Right lobe of liver (tissue), 6 donors: Measurements from ENCODE around the gene CCDC81. TPM values are rescaled to one million over a fixed set of nuclear protein-coding genes. Genes with fewer than 3 reads are reported as not detected.

Experiments
- ATAC-seq, 4 donors: fragments of 200-7000 bp; cut with Tn5 transposase; one replicate each; pipeline ENCODE4 v1.9.1; 2020; ENCODE audit warnings: mild to moderate bottlenecking in 4 of 4, moderate library complexity in 4 of 4
- DNase-seq, 3 donors: peaks; one replicate each; pipeline ENCODE4 v3.0.0-alpha.2; 2020
- H3K27ac ChIP-seq, 3 donors: fragments of 200-600 bp; one replicate each; pipeline ENCODE4 v1.8.0; 2022
- H3K27me3 ChIP-seq, 2 donors: fragments of 200-600 bp; one replicate each; pipeline ENCODE4 v1.8.0; 2022
- H3K36me3 ChIP-seq, 4 donors: fragments of 200-600 bp; sonication (generic) in 1 of 4; one replicate each; pipeline versions ENCODE4 v1.5.1 to v1.8.0; 2017 to 2022; ENCODE audit warnings: control low read depth in 1 of 4
- H3K4me1 ChIP-seq, 4 donors: fragments of 200-600 bp; sonication (generic) in 1 of 4; one replicate each; pipeline versions ENCODE4 v1.5.1 to v1.8.0; 2017 to 2022; ENCODE audit warnings: control low read depth in 1 of 4
- H3K4me3 ChIP-seq, 3 donors: fragments of 200-600 bp; one replicate each; pipeline ENCODE4 v1.8.0; 2022
- H3K9me3 ChIP-seq, 4 donors: fragments of 200-600 bp; sonication (generic) in 1 of 4; one replicate each; pipeline versions ENCODE4 v1.5.1 to v1.8.0; 2017 to 2022; ENCODE audit warnings: control low read depth in 1 of 4
- CTCF ChIP-seq, 4 donors: fragments of 200-600 bp in 3 of 4; fragments of 450-650 bp in 1 of 4; IDR thresholded peaks; one replicate each; pipeline versions ENCODE4 v1.5.1 to v1.8.0; 2016 to 2022; ENCODE audit warnings: antibody characterized with exemption in 4 of 4, mild to moderate bottlenecking in 2 of 4
- POLR2A ChIP-seq: fragments of 450-650 bp; IDR thresholded peaks from one replicate; pipeline ENCODE4 v1.6.1; 2017; ENCODE audit warnings: antibody characterized with exemption, mild to moderate bottlenecking
- WGBS: methylation state at CpG from one replicate; pipeline ENCODE4 v1.1.6; 2018; ENCODE audit warnings: low coverage, low lambda C conversion rate; ENCODE audit not compliant: insufficient coverage; ENCODE audit errors: missing lambda C conversion rate; 5-methylcytosine and 5-hydroxymethylcytosine counted together
- intact Hi-C, 2 donors: fragments of 100-400 bp; cut with DNase I; formaldehyde crosslinking; loops; one replicate each; pipeline versions ENCODE4 v1.11.2 to v1.14.1; 2022
- total RNA-seq, 6 experiments: library from RNA; depleted of rRNA in 2 of 6; stranded (reverse); fragments of >200 nt in 2 of 6; fragmentation: NEBNext Ultra II Directional in 3 of 6; extraction: Animal tissue kit (Norgen Biotek cat#: 25700) in 3 of 6; gene quantifications; one replicate each; pipeline versions ENCODE4 v1.1.0 to v1.2.4, GENCODE V29; 2016 to 2023
- donor health status: DM: no; HTN: yes; CAD: no.
- donor health status: DM: no; HTN: no; CAD: no.
- donor health status: DM: no; HTN: no; CAD: no.
- donor health status: DM: no; HTN: yes; CAD: no.
- donor health status: DM: no; HTN: yes; CAD: no.

CCDC81 gene
- total RNA-seq, 6 experiments from 2014 or later = 0.12 to 1.6 (median 0.55) TPM; not detected in 1

GRCh38 chr11:86390487-86390886 lies 15.8 kb downstream of the CCDC81 start:
- Histone ChIP-seq H3K36me3 (no peaks in the 10 kb centered on the region), H3K27ac (no peak overlapping the region), H3K9me3 (no peaks in the 10 kb centered on the region), H3K4me3 (no peak overlapping the region), H3K27me3 (no peaks in the 10 kb centered on the region), H3K4me1 (no peaks in the 10 kb centered on the region)
- 75% methylated on average over 3 of the region's 3 CpGs for WGBS
- ATAC-seq = no peak
- intact Hi-C loops = no loop called here
- DNase-seq = no peak
- no peak for TF ChIP-seq CTCF (IDR thresholded peaks at IDR 0.05)
- TF ChIP-seq POLR2A = no peak

GRCh38 chr11:86395061-86395551 lies 20.4 kb downstream of the CCDC81 start:
- no peak for DNase-seq
- no peaks in the 10 kb centered on the region for H3K9me3 ChIP-seq
- TF ChIP-seq POLR2A = no peak
- TF ChIP-seq CTCF (IDR thresholded peaks at IDR 0.05) = no peak
- ATAC-seq = peak in 1 of 4 donors; percentile 17
- H3K4me3 ChIP-seq = no peak overlapping the region
- no peak overlapping the region for H3K27ac ChIP-seq
- no peaks in the 10 kb centered on the region for H3K4me1 ChIP-seq
- WGBS = 68% methylated on average over 5 of the region's 6 CpGs
- intact Hi-C loops = no loop called here
- no peaks in the 10 kb centered on the region for H3K36me3 ChIP-seq
- H3K27me3 ChIP-seq = no peaks in the 10 kb centered on the region

- intact Hi-C loops = no loop called here
- no peak for ATAC-seq
- H3K36me3 ChIP-seq = no peaks in the 10 kb centered on the region
Measured at GRCh38 chr11:86396396-86396795, 21.7 kb downstream of the CCDC81 start.

GRCh38 chr11:86397351-86397750 lies 22.7 kb downstream of the CCDC81 start:
- TF ChIP-seq POLR2A (no peak), CTCF (IDR thresholded peaks at IDR 0.05) (no peak)
- Histone ChIP-seq H3K36me3 (no peaks in the 10 kb centered on the region), H3K4me1 (no peaks in the 10 kb centered on the region), H3K4me3 (no peak overlapping the region), H3K27me3 (no peaks in the 10 kb centered on the region), H3K9me3 (no peaks in the 10 kb centered on the region), H3K27ac (no peak overlapping the region)
- ATAC-seq = no peak
- DNase-seq = no peak
- intact Hi-C loops = no loop called here

More at GRCh38 chr11:86396396-86396795, 21.7 kb downstream of the CCDC81 start:
- 100% methylated on average over 2 of the region's 2 CpGs for WGBS
- no peak for DNase-seq
- Histone ChIP-seq H3K9me3 (no peaks in the 10 kb centered on the region), H3K4me3 (no peak overlapping the region), H3K27me3 (no peaks in the 10 kb centered on the region), H3K4me1 (no peaks in the 10 kb centered on the region), H3K27ac (no peak overlapping the region)
- no peak for TF ChIP-seq POLR2A
- TF ChIP-seq CTCF (IDR thresholded peaks at IDR 0.05) = no peak

- Histone ChIP-seq H3K27me3 (no peaks in the 10 kb centered on the region), H3K9me3 (no peaks in the 10 kb centered on the region), H3K4me1 (no peaks in the 10 kb centered on the region), H3K4me3 (no peak overlapping the region), H3K36me3 (no peaks in the 10 kb centered on the region), H3K27ac (no peak overlapping the region)
- WGBS = 86% methylated on average over 3 of the region's 3 CpGs
- intact Hi-C loops = no loop called here
- ATAC-seq (no peak), DNase-seq (no peak)
- TF ChIP-seq CTCF (IDR thresholded peaks at IDR 0.05) = no peak
Measured at GRCh38 chr11:86398106-86398505, 23.4 kb downstream of the CCDC81 start.
